Measurements from ENCODE around the gene SSBP4. TPM values are rescaled to one million over a fixed set of nuclear protein-coding genes. Genes with fewer than 3 reads are reported as not detected.

SSBP4 gene
- total and polyA plus RNA-seq, 2 donors (not counting 3 experiments of a cell fraction or from before 2014, with no cell fraction given), result 89.6 to 151 TPM

- no peaks in the 10 kb centered on the region for H3K9me3 ChIP-seq (replicated peaks; ENCODE audit: control insufficient read depth, insufficient read depth, low read length)
- H3K4me3 ChIP-seq (replicated peaks in 1 of 3; ENCODE audit: insufficient read depth in 1 of 3, low read depth in 1 of 3, low read length in 3 of 3), result peak overlapping the region in 1 of 3 experiments; percentile 69
- CTCF ChIA-PET, result interaction anchor here (1.3 kb wide), 1 partner anchor 13 kb away, joined by 7 read pairs; the partner anchor contains the start of gene SSBP4
- no peaks in the 10 kb centered on the region for H4K20me1 ChIP-seq (replicated peaks; ENCODE audit: control insufficient read depth, extremely low read depth, insufficient read depth, low read length)
- peak overlapping the region; percentile 5 for H3K4me2 ChIP-seq (ENCODE audit: insufficient read depth, low read length)
- H3K9me1 ChIP-seq (replicated peaks; ENCODE audit: control insufficient read depth, extremely low read depth, insufficient read depth, low read length), result no peaks in the 10 kb centered on the region
- no peak overlapping the region for H3K9ac ChIP-seq (replicated peaks; ENCODE audit: extremely low read depth, insufficient read depth, low read length)
- H3K4me1 ChIP-seq (ENCODE audit: control insufficient read depth, extremely low read depth, insufficient read depth, low read length), result peaks cover 19% of the 10 kb centered on the region
- no peak for DNase-seq (ENCODE audit: low read depth, low spot score)
- H3K36me3 ChIP-seq (ENCODE audit: control insufficient read depth in 2 of 2, extremely low read depth in 1 of 2, insufficient read depth in 2 of 2, low read length in 2 of 2), result peaks cover 0 to 5% of the 10 kb centered on the region in 2 experiments
- POLR2A ChIA-PET, result no interaction called here
- BruUV-seq (replicated peaks), result no TSS peak
- intact Hi-C loops (cut with micrococcal nuclease), result no loop called here
- peak overlapping the region; percentile 12 for H3K27ac ChIP-seq (ENCODE audit: insufficient read depth, low read depth, low read length)
- peak overlapping the region; percentile 30 for H2AFZ ChIP-seq (ENCODE audit: low read depth, low read length)
- dilution Hi-C loops (cut with MboI; ENCODE audit: extremely low pct_ligation_motif_present, low sequenced_read_pairs), result no loop called here
- H3K79me2 ChIP-seq (ENCODE audit: control insufficient read depth, insufficient read depth, low read length), result peaks cover 3% of the 10 kb centered on the region
- no peak for FAIRE-seq
- no peaks in the 10 kb centered on the region for H3K27me3 ChIP-seq (ENCODE audit: control insufficient read depth in 2 of 2, insufficient read depth in 2 of 2, low read length in 2 of 2)
- no peak for TF ChIP-seq POLR2AphosphoS5 (IDR thresholded peaks at IDR 0.05; ENCODE audit: insufficient read depth, low read depth, low read length)
- TF ChIP-seq CTCF (IDR thresholded peaks at IDR 0.05; ENCODE audit: extremely low read depth in 1 of 2, insufficient read depth in 1 of 2, low read depth in 1 of 2, low read length in 2 of 2), result no peak
- no peak for TF ChIP-seq EZH2 (IDR thresholded peaks at IDR 0.05; ENCODE audit: borderline replicate concordance, low read depth, low read length, severe bottlenecking)
- no peak for TF ChIP-seq FOS (IDR thresholded peaks at IDR 0.05; ENCODE audit: borderline replicate concordance, insufficient read depth, low read length)
- no peak for TF ChIP-seq JUN (IDR thresholded peaks at IDR 0.05; ENCODE audit: borderline replicate concordance, insufficient read depth, insufficient read length, low read depth)
- TF ChIP-seq MYC (IDR thresholded peaks at IDR 0.05; ENCODE audit: low read depth, low read length), result no peak
- no peak for TF ChIP-seq GATA2 (IDR thresholded peaks at IDR 0.05; ENCODE audit: insufficient read depth, insufficient read length, low read depth, low read length)
- no peak for TF ChIP-seq MAX (IDR thresholded peaks at IDR 0.05; ENCODE audit: insufficient read depth, insufficient read length)
- TF ChIP-seq POLR2A (IDR thresholded peaks at IDR 0.05; ENCODE audit: low read depth, low read length), result no peak
Observed at GRCh38 chr19:18432275-18433014, 13.2 kb downstream of the SSBP4 start.
